ENCODE measurements around the gene CEP57. TPM values are rescaled to one million over a fixed set of nuclear protein-coding genes. Genes with fewer than 3 reads are reported as not detected.

The CEP57 gene
- total RNA-seq, 4 donors from 2014 or later: 18.6 to 30.1 (median 23.8) TPM

DNA sequence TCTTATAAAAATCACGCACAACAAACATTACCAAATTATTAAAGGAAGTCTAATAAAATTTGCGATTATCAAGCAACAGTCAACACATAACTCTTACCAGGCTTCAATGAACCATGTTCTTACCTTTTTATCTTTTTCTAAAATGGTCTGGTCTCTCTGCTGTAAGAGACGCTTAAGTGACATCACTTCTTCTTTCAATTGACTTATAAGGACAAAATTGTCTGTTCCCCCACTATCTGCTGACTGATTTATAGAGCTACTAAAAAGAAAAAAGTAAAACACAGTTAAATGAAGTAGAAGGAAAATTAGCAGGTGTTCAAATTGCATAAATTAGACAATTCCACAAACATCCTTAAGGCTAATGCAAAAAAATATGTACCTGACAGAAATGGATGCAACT lies 11.6 kb upstream of the CEP57 start:
- H3K4me1 ChIP-seq: no peaks in the 10 kb centered on the region
- H3K9me3 ChIP-seq: no peaks in the 10 kb centered on the region
- H3K27me3 ChIP-seq: no peaks in the 10 kb centered on the region
- no peak for DNase-seq
- H3K27ac ChIP-seq: no peak overlapping the region
- H3K36me3 ChIP-seq: peaks cover 0 to 99% (median 0%) of the 10 kb centered on the region in 3 donors
- intact Hi-C loops (cut with DNase I): no loop called here
- WGBS, 2 donors: 88 to 89% methylated on average over 3 of the region's 3 CpGs
- TF ChIP-seq, protein P1, sequence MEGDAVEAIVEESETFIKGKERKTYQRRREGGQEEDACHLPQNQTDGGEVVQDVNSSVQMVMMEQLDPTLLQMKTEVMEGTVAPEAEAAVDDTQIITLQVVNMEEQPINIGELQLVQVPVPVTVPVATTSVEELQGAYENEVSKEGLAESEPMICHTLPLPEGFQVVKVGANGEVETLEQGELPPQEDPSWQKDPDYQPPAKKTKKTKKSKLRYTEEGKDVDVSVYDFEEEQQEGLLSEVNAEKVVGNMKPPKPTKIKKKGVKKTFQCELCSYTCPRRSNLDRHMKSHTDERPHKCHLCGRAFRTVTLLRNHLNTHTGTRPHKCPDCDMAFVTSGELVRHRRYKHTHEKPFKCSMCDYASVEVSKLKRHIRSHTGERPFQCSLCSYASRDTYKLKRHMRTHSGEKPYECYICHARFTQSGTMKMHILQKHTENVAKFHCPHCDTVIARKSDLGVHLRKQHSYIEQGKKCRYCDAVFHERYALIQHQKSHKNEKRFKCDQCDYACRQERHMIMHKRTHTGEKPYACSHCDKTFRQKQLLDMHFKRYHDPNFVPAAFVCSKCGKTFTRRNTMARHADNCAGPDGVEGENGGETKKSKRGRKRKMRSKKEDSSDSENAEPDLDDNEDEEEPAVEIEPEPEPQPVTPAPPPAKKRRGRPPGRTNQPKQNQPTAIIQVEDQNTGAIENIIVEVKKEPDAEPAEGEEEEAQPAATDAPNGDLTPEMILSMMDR (IDR thresholded peaks at IDR 0.05): no peak
- TF ChIP-seq POLR2A (IDR thresholded peaks at IDR 0.05): no peak
- H3K4me3 ChIP-seq: no peak overlapping the region

DNA sequence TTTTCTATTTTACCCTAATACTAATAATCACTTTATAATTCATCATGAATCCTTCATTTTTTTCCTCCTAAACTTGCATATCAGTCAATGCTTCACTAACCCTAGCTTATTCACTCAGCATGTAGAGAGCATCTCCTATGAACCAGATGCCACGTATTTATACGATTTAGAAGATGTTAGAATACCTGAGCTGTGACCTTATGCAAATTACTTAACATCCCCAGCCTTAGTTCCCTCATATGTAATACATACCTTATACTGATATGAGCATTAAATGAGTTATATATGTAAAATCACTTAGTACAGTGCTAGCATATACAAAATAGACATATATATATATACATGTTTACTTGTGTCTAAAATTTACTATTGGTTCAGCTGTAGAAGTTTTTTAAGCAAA lies 9.8 kb upstream of the CEP57 start:
- TF ChIP-seq, protein P1 (IDR thresholded peaks at IDR 0.05): no peak
- no peak for TF ChIP-seq POLR2A (IDR thresholded peaks at IDR 0.05)
- Histone ChIP-seq H3K36me3 (peaks cover 0 to 99% (median 0%) of the 10 kb centered on the region in 3 donors), H3K9me3 (no peaks in the 10 kb centered on the region), H3K27ac (no peak overlapping the region), H3K27me3 (no peaks in the 10 kb centered on the region), H3K4me3 (no peak overlapping the region), H3K4me1 (no peaks in the 10 kb centered on the region)
- intact Hi-C loops (cut with DNase I): no loop called here
- DNase-seq: no peak
- 73 to 83% methylated on average over 2 of the region's 2 CpGs for WGBS, 2 donors

DNA sequence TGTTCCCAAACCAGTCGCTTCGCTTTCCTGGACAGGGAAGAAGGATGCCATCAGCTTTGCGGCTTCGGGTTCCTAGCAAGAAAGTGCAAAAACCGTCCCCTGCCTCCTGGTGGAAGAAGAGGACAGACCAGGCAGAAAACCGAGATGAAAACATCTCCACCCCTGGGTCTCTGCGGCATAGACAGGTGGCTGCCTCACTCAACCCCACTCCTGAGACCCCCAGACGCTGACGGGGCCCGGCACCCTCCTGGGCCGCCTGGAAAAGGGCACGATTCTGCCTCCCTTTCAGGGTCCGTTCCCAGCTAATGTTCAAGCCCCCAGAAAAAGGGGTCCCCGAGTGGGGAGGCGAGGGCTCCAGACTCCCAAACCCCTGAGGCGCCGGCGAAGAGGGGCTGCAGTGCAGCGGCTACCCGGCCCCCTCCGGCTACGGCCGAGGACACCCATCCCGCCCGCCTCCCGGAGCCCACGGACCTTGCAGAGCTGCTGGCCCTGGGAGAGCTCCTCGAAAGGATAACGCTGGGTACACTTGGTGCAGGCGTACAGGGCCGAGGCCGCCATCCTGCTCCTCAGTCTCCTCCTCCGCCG lies 1.3 kb upstream of the CEP57 start:
- intact Hi-C loops (cut with DNase I): no loop called here
- TF ChIP-seq, protein P1 (IDR thresholded peaks at IDR 0.05): peak in 2 of 6 experiments; percentile 8 to 13
- no peak for TF ChIP-seq POLR2A (IDR thresholded peaks at IDR 0.05)
- Histone ChIP-seq H3K4me1 (peaks cover 0 to 30% (median 16%) of the 10 kb centered on the region in 3 donors), H3K4me3 (peak overlapping the region; percentile 85 to 96 (median 88)), H3K27me3 (no peaks in the 10 kb centered on the region), H3K27ac (peak overlapping the region; percentile 98 to 99 (median 99)), H3K36me3 (peaks cover 0 to 40% (median 0%) of the 10 kb centered on the region in 3 donors), H3K9me3 (no peaks in the 10 kb centered on the region)
- 1 to 4% methylated on average over 9 to 11 of the region's 34 CpGs for WGBS, 2 donors
- DNase-seq: no peak

DNA sequence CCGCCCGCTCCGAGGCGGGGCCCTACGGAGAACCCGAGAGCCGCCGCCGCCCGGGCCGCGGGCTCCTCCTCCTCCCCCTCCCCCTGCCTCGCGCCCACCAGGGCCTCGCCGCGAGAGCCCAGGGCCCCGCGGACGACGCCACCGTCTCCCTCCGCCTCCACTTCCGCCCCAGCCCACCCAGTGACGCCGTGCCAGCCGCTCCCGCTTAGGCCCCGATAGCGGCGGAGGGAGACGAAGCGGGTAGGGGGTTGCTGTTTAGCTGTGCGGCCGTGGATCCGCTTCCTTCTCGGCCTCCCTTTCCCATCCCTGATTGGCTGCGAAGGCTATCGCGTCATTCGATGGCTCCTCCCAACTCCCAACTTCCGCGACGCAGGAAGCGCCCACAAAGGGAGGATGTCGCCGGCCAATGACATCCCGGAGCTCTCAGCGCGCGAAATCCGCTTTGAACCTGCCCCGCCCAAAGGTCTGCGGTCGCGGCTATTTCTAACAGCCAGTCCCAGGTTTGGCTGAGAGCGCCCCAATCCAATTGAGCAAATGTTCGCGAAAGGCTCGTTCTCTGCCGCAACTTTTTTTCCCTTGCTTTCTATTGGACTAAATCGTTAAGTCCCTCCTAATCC lies 684 bp upstream of the CEP57 start, which contains the start of gene FAM76B:
FAM76B (minus strand) TSS at position 277 of the 617 bp plus-strand sequence. CDS start 304 bp downstream, outside the sequence.
- peak within 1 kb of the TSS; percentile 85 to 96 (median 88) for H3K4me3 ChIP-seq
- peak; percentile 87 for DNase-seq
- H3K4me1 ChIP-seq: peaks cover 0 to 30% (median 16%) of the 10 kb centered on the region in 3 donors
- H3K27ac ChIP-seq: peak within 1 kb of the TSS; percentile 98 to 99 (median 99)
- H3K9me3 ChIP-seq: no peaks in the 10 kb centered on the region
- TF ChIP-seq, protein P1 (IDR thresholded peaks at IDR 0.05): no peak
- peak in 3 of 4 donors; percentile 35 to 93 (median 72) for TF ChIP-seq POLR2A (IDR thresholded peaks at IDR 0.05)
- WGBS, 2 donors: 1% methylated on average over 30 of the region's 62 CpGs
- peaks cover 0 to 34% (median 0%) of the 10 kb centered on the region in 3 donors for H3K36me3 ChIP-seq
- intact Hi-C loops (cut with DNase I): no loop called here
- H3K27me3 ChIP-seq: no peaks in the 10 kb centered on the region

Data from esophagus squamous epithelium (tissue), 5 donors.